GM12864 (cell line): ENCODE data around the gene ESCO1.
"Not testable (repeated sequence)": the region's sequence is repeated elsewhere in the genome, so short reads cannot be mapped to it uniquely, and the experiment has no call there.

ENCODE experiments used
- DNase-seq: peaks from one replicate; pipeline ENCODE4 v3.0.0-alpha.2; 2011; ENCODE audit warnings: low read depth
- H3K4me3 ChIP-seq: 2 replicates; pipeline ENCODE4 v1.5.1; 2011; ENCODE audit warnings: mild to moderate bottlenecking, low read depth, low read length, control low read depth
- TF ChIP-seq, protein P1 (sequence below): IDR thresholded peaks from 2 replicates; pipeline ENCODE4 v1.5.1; 2011; ENCODE audit warnings: low read depth, mild to moderate bottlenecking, moderate library complexity, low read length, control low read depth, inconsistent platforms; ENCODE audit errors: missing control alignments

ESCO1 gene, protein sequence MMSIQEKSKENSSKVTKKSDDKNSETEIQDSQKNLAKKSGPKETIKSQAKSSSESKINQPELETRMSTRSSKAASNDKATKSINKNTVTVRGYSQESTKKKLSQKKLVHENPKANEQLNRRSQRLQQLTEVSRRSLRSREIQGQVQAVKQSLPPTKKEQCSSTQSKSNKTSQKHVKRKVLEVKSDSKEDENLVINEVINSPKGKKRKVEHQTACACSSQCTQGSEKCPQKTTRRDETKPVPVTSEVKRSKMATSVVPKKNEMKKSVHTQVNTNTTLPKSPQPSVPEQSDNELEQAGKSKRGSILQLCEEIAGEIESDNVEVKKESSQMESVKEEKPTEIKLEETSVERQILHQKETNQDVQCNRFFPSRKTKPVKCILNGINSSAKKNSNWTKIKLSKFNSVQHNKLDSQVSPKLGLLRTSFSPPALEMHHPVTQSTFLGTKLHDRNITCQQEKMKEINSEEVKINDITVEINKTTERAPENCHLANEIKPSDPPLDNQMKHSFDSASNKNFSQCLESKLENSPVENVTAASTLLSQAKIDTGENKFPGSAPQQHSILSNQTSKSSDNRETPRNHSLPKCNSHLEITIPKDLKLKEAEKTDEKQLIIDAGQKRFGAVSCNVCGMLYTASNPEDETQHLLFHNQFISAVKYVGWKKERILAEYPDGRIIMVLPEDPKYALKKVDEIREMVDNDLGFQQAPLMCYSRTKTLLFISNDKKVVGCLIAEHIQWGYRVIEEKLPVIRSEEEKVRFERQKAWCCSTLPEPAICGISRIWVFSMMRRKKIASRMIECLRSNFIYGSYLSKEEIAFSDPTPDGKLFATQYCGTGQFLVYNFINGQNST

DNA sequence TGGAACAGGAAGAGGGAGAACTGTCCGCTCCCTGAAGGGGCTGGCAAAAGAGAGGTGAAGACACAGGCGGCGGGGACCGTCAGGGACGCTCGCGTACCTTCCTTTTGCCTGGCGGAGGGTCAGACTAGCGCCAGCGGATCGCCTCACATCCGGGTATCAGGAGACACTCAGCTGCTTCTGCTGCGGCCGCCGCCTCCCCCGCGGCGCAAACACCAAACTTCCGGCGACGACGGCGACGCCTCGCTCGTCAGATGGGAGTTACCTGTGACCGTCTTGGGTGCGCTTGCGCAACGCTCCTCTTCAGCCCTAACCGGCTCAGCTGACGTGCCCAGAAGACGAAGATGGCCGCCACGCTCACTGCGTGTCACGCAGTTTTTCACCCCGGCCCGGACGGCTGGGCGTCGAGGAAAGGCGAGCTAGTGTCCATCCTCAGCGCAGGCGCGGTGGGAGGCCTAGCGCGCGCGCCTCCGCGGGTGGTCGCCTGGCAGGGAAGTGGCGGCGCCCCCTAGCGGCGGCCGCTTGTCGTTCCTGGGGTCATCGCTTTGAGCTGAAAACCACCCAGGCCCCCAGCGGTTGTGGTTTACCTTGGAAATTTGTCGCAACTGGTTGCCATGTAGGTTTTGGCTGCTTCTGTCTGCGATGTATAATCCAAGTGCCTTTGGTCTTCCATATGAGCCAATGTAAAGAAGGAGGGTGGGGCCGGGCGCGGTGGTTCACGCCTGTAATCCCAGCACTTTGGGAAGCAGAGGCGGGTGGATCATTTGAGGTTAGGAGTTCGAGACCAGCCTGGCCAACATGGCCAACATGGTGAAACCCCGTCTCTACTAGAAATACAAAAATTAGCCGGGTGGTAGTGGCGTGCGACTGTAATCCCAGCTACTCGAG is at the start of gene ESCO1:
TSS of gene ESCO1 (minus strand) at position 179 of the 885 bp plus-strand sequence. CDS start 25,861 bp downstream, outside the sequence.
- DNase-seq = peak; percentile 97
- H3K4me3 ChIP-seq = peak within 1 kb of the TSS; percentile 76
- TF ChIP-seq, protein P1, sequence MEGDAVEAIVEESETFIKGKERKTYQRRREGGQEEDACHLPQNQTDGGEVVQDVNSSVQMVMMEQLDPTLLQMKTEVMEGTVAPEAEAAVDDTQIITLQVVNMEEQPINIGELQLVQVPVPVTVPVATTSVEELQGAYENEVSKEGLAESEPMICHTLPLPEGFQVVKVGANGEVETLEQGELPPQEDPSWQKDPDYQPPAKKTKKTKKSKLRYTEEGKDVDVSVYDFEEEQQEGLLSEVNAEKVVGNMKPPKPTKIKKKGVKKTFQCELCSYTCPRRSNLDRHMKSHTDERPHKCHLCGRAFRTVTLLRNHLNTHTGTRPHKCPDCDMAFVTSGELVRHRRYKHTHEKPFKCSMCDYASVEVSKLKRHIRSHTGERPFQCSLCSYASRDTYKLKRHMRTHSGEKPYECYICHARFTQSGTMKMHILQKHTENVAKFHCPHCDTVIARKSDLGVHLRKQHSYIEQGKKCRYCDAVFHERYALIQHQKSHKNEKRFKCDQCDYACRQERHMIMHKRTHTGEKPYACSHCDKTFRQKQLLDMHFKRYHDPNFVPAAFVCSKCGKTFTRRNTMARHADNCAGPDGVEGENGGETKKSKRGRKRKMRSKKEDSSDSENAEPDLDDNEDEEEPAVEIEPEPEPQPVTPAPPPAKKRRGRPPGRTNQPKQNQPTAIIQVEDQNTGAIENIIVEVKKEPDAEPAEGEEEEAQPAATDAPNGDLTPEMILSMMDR = peak; percentile 96

DNA sequence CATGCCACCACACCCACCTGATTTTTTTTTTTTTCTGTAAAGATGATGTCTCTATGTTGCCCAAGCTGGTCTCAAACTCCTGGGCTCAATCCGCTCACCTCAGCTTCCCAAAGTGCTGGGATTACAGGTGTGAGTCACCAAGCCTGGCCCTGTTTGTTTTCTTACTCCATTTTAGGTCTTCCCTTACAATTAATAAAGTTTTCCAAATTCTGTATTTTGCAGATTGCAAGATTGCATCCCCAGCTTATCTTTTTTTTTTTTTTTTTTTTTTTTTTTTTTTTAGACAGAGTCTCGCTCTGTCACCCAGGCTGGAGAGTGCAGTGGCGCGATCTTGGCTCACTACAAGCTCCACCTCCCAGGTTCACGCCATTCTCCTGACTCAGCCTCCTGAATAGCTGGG is 39.9 kb upstream of the ESCO1 start:
- DNase-seq, H3K4me3 ChIP-seq: not testable (repeated sequence)

DNA sequence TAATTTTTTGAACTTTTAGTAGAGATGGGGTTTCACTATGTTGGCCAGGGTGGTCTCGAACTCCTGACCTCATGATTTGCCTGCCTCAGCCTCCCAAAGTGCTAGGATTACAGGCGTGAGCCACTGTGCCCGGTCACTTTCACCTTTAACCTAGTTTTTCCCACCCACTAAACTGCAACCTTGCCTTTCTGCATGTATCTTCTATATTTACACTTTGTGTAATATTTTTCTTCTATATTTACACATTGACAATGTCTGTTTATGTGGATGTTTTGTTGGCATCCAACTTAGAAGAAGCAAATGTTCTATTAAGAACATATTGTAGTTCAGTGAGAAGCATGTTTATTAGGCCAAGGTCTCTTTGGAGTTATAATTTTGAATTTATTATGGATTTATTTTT is 38.3 kb upstream of the ESCO1 start:
- DNase-seq = no peak
- TF ChIP-seq, protein P1 = no peak
- H3K4me3 ChIP-seq = no peak overlapping the region

DNA sequence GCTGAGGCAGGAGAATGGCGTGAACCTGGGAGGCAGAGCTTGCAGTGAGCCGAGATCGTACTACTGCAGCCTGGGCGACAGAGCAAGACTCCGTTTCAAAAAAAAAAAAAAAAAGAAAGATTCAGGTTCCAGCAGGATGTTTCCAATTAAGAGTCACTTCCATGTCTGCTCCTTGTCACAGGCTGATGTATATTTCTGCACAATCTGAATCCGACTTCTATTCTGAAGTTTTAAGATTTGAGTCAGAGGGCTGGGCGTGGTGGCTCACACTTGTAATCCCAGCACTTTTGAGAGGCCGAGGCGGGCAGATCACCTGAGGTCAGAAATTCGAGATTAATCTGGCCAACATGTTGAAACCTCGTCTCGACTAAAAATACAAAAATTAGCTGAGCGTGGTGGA is 36.3 kb upstream of the ESCO1 start:
- DNase-seq = no peak
- no peak overlapping the region for H3K4me3 ChIP-seq
- TF ChIP-seq, protein P1 = no peak

GRCh38 chr18:21634588-21635199 is 34.2 kb upstream of the ESCO1 start:
- DNase-seq = no peak
- TF ChIP-seq, protein P1 = no peak
- no peak overlapping the region for H3K4me3 ChIP-seq

- TF ChIP-seq, protein P1 = no peak
- no peak for DNase-seq
- no peak overlapping the region for H3K4me3 ChIP-seq
Measured at GRCh38 chr18:21632393-21632792, 31.9 kb upstream of the ESCO1 start.
